Activated naive CD4-positive, alpha-beta T cell treated with anti-CD3 and anti-CD28 coated beads, Interleukin-2, amount 50 U/mL, for 24 hours (primary cell): ENCODE results near the gene TEAD1.

Experiments used
- H3K27ac Mint-ChIP-seq: one replicate; pipeline ENCODE4 v1.8.0; 2021; ENCODE audit warnings: mild to moderate bottlenecking, mixed read lengths
- H3K27me3 Mint-ChIP-seq: one replicate; pipeline ENCODE4 v1.8.0; 2021; ENCODE audit warnings: mixed read lengths
- H3K36me3 Mint-ChIP-seq: one replicate; pipeline ENCODE4 v1.8.0; 2021; ENCODE audit warnings: mixed read lengths
- H3K4me1 Mint-ChIP-seq: one replicate; pipeline ENCODE4 v1.8.0; 2021; ENCODE audit warnings: mixed read lengths
- H3K4me3 Mint-ChIP-seq: one replicate; pipeline ENCODE4 v1.8.0; 2021; ENCODE audit warnings: mild to moderate bottlenecking, mixed read lengths
- H3K9me3 Mint-ChIP-seq: one replicate; pipeline ENCODE4 v1.8.0; 2021; ENCODE audit warnings: mixed read lengths

The TEAD1 gene

GRCh38 chr11:12785901-12786300 lies 111.7 kb downstream of the TEAD1 start:
- H3K27me3 Mint-ChIP-seq = peaks cover 5% of the 10 kb centered on the region
- H3K27ac Mint-ChIP-seq = no peak overlapping the region
- no peaks in the 10 kb centered on the region for H3K9me3 Mint-ChIP-seq
- H3K4me1 Mint-ChIP-seq = no peaks in the 10 kb centered on the region
- H3K4me3 Mint-ChIP-seq = no peak overlapping the region
- H3K36me3 Mint-ChIP-seq = no peaks in the 10 kb centered on the region

DNA sequence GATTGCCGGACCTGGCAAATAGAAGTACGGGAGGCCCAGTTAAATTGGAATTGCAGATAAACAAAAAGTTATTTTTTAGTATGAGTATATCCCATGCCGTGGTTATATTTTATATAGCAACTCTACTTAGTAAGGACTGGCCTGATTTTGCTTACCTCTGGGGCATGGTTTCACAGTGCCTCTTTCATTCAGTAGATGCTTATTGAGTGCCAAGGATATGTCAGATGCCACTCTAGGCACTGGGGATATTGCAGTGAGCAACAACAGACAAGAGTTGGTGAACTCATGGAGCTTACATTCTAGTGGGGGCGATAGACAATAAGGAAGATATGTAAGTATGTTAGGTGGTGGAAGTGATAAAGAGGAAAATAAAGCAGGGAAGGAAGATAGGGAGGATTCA lies 112.2 kb downstream of the TEAD1 start:
- no peaks in the 10 kb centered on the region for H3K36me3 Mint-ChIP-seq
- no peaks in the 10 kb centered on the region for H3K4me1 Mint-ChIP-seq
- no peaks in the 10 kb centered on the region for H3K9me3 Mint-ChIP-seq
- H3K27me3 Mint-ChIP-seq = peaks cover 5% of the 10 kb centered on the region
- H3K4me3 Mint-ChIP-seq = no peak overlapping the region
- H3K27ac Mint-ChIP-seq = no peak overlapping the region

DNA sequence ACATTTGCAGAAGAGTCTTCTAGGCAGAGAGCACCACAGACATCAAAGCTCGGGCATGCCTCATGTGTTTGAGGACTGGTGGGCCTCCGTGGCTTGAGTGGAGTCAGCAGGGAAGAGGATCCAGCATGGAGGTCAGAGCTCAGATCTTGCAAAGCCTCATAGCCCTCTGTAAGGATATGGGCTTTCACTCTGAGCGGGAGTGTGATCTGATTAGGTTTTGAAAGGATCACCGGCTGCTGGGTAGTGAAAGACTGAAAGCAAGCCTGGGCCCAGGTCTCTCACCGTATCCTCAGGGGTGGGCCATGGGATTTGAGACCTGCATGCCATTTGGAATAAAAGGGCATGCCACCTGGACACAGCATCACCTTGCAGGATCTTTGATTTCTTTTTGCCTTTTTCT lies 112.7 kb downstream of the TEAD1 start:
- Mint-ChIP-seq H3K36me3 (no peaks in the 10 kb centered on the region), H3K4me3 (no peak overlapping the region), H3K4me1 (no peaks in the 10 kb centered on the region), H3K27me3 (peaks cover 5% of the 10 kb centered on the region), H3K9me3 (no peaks in the 10 kb centered on the region), H3K27ac (no peak overlapping the region)

GRCh38 chr11:12787847-12788246 lies 113.6 kb downstream of the TEAD1 start:
- Mint-ChIP-seq H3K9me3 (no peaks in the 10 kb centered on the region), H3K4me1 (no peaks in the 10 kb centered on the region), H3K36me3 (no peaks in the 10 kb centered on the region), H3K27me3 (peaks cover 2% of the 10 kb centered on the region), H3K4me3 (no peak overlapping the region), H3K27ac (no peak overlapping the region)

GRCh38 chr11:12789054-12789453 lies 114.8 kb downstream of the TEAD1 start:
- Mint-ChIP-seq H3K27me3 (peaks cover under 1% of the 10 kb centered on the region), H3K27ac (no peak overlapping the region), H3K36me3 (no peaks in the 10 kb centered on the region), H3K4me3 (no peak overlapping the region), H3K4me1 (no peaks in the 10 kb centered on the region), H3K9me3 (no peaks in the 10 kb centered on the region)

DNA sequence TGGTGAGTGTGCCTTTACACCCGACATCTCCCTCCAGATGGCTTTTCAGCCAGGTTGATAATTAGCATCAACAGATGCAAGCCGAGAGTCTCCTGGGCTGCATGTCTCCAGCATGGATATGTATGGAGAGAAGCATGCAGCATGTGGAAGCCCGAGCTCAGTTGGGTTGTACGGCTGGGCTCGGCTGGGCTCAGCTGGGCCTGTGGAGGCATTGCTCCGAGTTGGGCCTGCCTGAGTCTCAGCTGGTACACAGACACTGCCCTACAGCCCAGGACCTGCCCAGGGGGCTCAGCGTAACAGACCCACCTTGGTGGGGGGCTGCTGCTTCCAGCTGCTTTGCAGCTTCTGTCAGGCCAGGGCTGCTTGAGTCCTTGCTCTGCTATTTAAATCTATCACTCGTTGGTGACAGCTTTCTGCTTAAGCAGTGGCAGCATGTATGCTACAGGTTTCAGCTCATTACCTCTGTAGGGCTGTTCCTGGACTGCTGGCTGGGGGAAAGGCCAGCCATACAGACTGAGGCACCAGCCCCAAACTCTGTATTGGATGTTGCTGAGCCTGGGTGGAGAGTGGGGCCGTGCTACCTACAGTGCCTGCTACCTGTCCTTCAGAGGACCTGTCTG lies 115.5 kb downstream of the TEAD1 start:
- Mint-ChIP-seq H3K27me3 (no peaks in the 10 kb centered on the region), H3K36me3 (no peaks in the 10 kb centered on the region), H3K9me3 (no peaks in the 10 kb centered on the region)

GRCh38 chr11:12790861-12791616 lies 116.8 kb downstream of the TEAD1 start:
- no peak overlapping the region for H3K4me3 Mint-ChIP-seq
- H3K27ac Mint-ChIP-seq = no peak overlapping the region
- no peaks in the 10 kb centered on the region for H3K9me3 Mint-ChIP-seq

More for the DNA sequence above, 115.5 kb downstream of the TEAD1 start:
- Mint-ChIP-seq H3K27ac (no peak overlapping the region), H3K4me1 (no peaks in the 10 kb centered on the region), H3K4me3 (no peak overlapping the region)

GRCh38 chr11:12792018-12792417 lies 117.8 kb downstream of the TEAD1 start:
- H3K9me3 Mint-ChIP-seq = no peaks in the 10 kb centered on the region
- no peaks in the 10 kb centered on the region for H3K36me3 Mint-ChIP-seq
- no peak overlapping the region for H3K4me3 Mint-ChIP-seq
- H3K4me1 Mint-ChIP-seq = no peaks in the 10 kb centered on the region
- no peaks in the 10 kb centered on the region for H3K27me3 Mint-ChIP-seq
- H3K27ac Mint-ChIP-seq = no peak overlapping the region

More at GRCh38 chr11:12790861-12791616, 116.8 kb downstream of the TEAD1 start:
- no peaks in the 10 kb centered on the region for H3K4me1 Mint-ChIP-seq
- H3K27me3 Mint-ChIP-seq = no peaks in the 10 kb centered on the region
- H3K36me3 Mint-ChIP-seq = no peaks in the 10 kb centered on the region

DNA sequence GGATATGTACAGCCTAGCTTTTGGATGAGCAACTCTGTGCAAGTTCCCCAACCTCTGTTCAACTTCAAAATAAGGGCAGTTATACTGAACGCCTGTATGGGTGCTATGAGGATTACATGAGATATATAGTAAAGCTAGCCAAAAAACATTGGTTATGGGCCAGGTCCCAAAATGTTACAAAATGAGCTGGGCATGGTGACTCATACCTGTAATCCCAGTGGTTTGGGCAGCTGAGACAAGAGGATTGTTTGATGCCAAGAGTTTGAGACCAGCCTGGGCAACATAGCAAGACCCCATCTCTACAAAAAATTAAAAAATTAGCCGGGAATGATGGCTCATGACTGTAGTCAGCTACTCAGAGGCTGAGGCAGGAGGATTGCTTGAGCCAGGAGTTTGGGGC lies 118.4 kb downstream of the TEAD1 start:
- H3K27ac Mint-ChIP-seq = no peak overlapping the region
- H3K9me3 Mint-ChIP-seq = no peaks in the 10 kb centered on the region
- no peaks in the 10 kb centered on the region for H3K4me1 Mint-ChIP-seq
- H3K4me3 Mint-ChIP-seq = no peak overlapping the region
- no peaks in the 10 kb centered on the region for H3K36me3 Mint-ChIP-seq
- H3K27me3 Mint-ChIP-seq = peaks cover 2% of the 10 kb centered on the region

DNA sequence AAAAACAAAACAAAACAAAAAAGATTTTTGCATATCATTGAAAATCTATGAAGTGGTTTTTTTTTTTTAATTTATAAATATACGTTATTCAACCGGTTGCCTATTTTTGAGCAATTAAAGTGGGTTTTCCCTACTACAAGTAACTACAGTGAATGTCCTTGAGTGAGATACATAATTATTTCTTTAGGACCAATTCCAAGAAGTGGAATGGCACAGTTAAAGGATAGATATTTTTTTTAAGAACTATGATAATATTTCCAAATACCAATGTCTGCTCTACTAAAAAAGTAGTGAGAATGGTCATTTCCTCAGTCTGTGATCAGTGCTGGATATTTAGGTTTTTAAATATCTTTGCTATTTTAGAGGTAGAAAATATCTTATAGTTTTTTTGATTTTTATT lies 118.8 kb downstream of the TEAD1 start:
- H3K9me3 Mint-ChIP-seq = no peaks in the 10 kb centered on the region
- no peak overlapping the region for H3K4me3 Mint-ChIP-seq
- no peaks in the 10 kb centered on the region for H3K4me1 Mint-ChIP-seq
- H3K27ac Mint-ChIP-seq = no peak overlapping the region
- no peaks in the 10 kb centered on the region for H3K36me3 Mint-ChIP-seq
- H3K27me3 Mint-ChIP-seq = peaks cover 7% of the 10 kb centered on the region

- no peaks in the 10 kb centered on the region for H3K4me1 Mint-ChIP-seq
- H3K4me3 Mint-ChIP-seq = no peak overlapping the region
- no peaks in the 10 kb centered on the region for H3K9me3 Mint-ChIP-seq
- peaks cover 10% of the 10 kb centered on the region for H3K27me3 Mint-ChIP-seq
- no peaks in the 10 kb centered on the region for H3K36me3 Mint-ChIP-seq
- H3K27ac Mint-ChIP-seq = no peak overlapping the region
Measured at GRCh38 chr11:12793506-12793905, 119.3 kb downstream of the TEAD1 start.

DNA sequence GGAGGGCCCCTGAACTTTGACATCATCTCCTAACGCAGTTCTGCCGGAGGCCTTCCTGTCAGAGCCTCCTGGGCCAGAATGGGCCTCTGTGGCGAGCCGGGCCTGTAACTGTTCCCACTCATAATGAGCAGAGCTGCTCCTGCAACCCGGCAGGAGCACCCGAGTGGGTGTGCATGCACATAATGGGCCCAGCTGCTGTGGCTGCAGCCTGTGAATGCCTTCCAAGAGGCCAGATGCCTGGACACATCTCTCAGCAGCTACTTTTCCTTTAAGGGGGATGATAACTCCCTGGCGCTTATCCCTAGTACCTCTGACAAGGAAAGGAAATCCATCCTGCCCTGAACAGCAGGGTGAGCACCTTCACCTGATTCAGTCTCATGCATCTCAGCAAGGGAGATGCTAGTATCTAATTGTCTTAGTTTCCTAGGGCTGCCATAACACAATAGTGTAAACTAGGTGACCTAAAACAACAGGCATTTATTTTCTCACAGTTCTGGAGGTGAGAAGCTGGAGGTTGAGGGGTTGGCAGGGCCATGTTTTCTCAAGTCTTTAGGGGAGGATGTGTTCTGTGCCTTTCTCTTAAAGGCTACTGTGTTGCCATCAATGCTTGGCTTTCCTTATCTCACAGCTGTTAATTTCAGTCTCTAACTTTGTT lies 120.5 kb downstream of the TEAD1 start:
- Mint-ChIP-seq H3K36me3 (no peaks in the 10 kb centered on the region), H3K4me3 (no peak overlapping the region), H3K27ac (no peak overlapping the region), H3K9me3 (no peaks in the 10 kb centered on the region), H3K4me1 (no peaks in the 10 kb centered on the region), H3K27me3 (peaks cover 18% of the 10 kb centered on the region)

DNA sequence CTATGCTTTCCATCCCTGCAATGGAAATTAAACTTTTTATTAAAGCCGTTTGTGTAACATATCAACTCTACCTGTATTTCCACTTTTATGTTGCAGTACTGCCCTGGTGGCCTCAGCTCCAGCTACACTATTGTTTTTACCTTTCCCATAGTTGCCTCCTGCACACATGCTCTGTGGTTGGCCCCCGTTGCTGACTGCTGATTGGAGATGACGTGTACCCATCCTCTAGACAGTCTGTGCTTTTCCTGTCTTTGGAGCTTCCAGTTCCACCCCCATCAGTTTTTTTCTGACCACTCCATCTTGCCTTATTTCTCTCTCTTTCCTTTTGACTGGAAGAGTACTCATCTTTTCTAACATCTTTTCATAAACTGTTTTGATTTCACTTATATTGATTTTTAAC lies 123.8 kb downstream of the TEAD1 start:
- Mint-ChIP-seq H3K4me1 (no peaks in the 10 kb centered on the region), H3K4me3 (no peak overlapping the region), H3K9me3 (no peaks in the 10 kb centered on the region), H3K27ac (no peak overlapping the region), H3K27me3 (peaks cover 29% of the 10 kb centered on the region), H3K36me3 (no peaks in the 10 kb centered on the region)

- H3K4me3 Mint-ChIP-seq = no peak overlapping the region
- H3K27me3 Mint-ChIP-seq = peaks cover 34% of the 10 kb centered on the region
- no peaks in the 10 kb centered on the region for H3K4me1 Mint-ChIP-seq
- no peak overlapping the region for H3K27ac Mint-ChIP-seq
- H3K9me3 Mint-ChIP-seq = no peaks in the 10 kb centered on the region
- no peaks in the 10 kb centered on the region for H3K36me3 Mint-ChIP-seq
Measured at GRCh38 chr11:12798609-12799011, 124.4 kb downstream of the TEAD1 start.

GRCh38 chr11:12799334-12799835 lies 125.2 kb downstream of the TEAD1 start:
- Mint-ChIP-seq H3K27ac (no peak overlapping the region), H3K4me3 (no peak overlapping the region), H3K4me1 (no peaks in the 10 kb centered on the region), H3K36me3 (no peaks in the 10 kb centered on the region), H3K9me3 (no peaks in the 10 kb centered on the region), H3K27me3 (peaks cover 36% of the 10 kb centered on the region)

DNA sequence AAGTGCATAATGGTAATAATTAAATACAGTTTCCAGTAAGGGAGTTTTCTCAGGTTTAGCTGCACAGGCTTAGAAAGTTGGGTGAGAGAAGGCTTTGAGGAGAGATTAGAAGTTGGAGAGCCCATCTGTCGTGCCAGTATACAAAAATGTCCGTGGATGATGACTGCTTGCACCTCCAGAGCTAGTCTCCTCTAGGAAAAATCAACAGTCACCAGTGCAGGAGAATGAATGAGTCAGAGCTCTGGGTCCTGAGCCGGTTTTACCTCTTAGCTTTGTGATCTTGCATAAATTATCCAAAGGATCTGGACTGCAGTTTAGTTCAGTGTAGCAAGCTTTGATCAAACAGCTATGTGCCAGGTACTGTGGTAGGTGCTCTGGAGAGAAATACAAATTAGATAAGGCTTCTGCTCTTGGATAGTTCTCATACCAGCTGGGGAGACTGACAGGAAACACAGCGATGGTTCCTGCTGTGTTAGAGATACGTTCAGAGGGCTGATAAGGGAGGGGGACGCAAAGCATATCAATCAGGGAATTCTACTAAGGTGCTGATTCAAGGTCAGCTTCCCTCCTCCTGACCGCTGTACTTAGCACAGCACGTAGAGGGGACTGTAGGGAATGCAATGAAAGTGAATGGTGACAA lies 125.9 kb downstream of the TEAD1 start:
- Mint-ChIP-seq H3K9me3 (no peaks in the 10 kb centered on the region), H3K36me3 (no peaks in the 10 kb centered on the region), H3K27ac (no peak overlapping the region), H3K27me3 (peaks cover 37% of the 10 kb centered on the region), H3K4me3 (no peak overlapping the region), H3K4me1 (no peaks in the 10 kb centered on the region)
